Adrenal gland (tissue), 5 donors: Measurements from ENCODE around the gene SERPINB12.

Source experiments
- POLR2A ChIP-seq, 2 donors: fragments of 450-650 bp; IDR thresholded peaks; one replicate each; pipeline ENCODE4 v1.6.1; 2017; ENCODE audit warnings: antibody characterized with exemption in 2 of 2, mild to moderate bottlenecking in 2 of 2, moderate library complexity in 1 of 2
- TF ChIP-seq, protein P1 (sequence below), 6 experiments: fragments of 450-650 bp in 4 of 6; fragments of 200-600 bp in 2 of 6; sonication (generic) in 1 of 6; IDR thresholded peaks; 1 replicate in 5 of 6; 2 replicates in 1 of 6; pipeline versions ENCODE4 v1.5.1 to v1.8.0; 2016 to 2021; ENCODE audit warnings: antibody characterized with exemption in 6 of 6, mild to moderate bottlenecking in 2 of 6, moderate library complexity in 1 of 6
- donor health status: DM: no; HTN: no; CAD: no.

- TF ChIP-seq POLR2A (IDR thresholded peaks at IDR 0.05): no peak
- TF ChIP-seq, protein P1, sequence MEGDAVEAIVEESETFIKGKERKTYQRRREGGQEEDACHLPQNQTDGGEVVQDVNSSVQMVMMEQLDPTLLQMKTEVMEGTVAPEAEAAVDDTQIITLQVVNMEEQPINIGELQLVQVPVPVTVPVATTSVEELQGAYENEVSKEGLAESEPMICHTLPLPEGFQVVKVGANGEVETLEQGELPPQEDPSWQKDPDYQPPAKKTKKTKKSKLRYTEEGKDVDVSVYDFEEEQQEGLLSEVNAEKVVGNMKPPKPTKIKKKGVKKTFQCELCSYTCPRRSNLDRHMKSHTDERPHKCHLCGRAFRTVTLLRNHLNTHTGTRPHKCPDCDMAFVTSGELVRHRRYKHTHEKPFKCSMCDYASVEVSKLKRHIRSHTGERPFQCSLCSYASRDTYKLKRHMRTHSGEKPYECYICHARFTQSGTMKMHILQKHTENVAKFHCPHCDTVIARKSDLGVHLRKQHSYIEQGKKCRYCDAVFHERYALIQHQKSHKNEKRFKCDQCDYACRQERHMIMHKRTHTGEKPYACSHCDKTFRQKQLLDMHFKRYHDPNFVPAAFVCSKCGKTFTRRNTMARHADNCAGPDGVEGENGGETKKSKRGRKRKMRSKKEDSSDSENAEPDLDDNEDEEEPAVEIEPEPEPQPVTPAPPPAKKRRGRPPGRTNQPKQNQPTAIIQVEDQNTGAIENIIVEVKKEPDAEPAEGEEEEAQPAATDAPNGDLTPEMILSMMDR (IDR thresholded peaks at IDR 0.05): no peak
Measured at GRCh38 chr18:63613420-63613819, 71.3 kb downstream of the SERPINB12 start.
